SK-N-SH treated with all-trans-retinoic acid at 6 μM for 48 hours (cell line): ENCODE data around the gene MIEF2.

Experiments
- ARNTL ChIP-seq: fragments of 450-650 bp; formaldehyde crosslinking; IDR thresholded peaks from 2 replicates; pipeline ENCODE4 v1.5.0; 2020; ENCODE audit warnings: low read depth, mild to moderate bottlenecking, moderate library complexity, borderline replicate concordance
- ESRRG ChIP-seq: fragments of 250-450 bp; sonication (Bioruptor Pico); IDR thresholded peaks from 2 replicates; pipeline ENCODE4 v1.6.1; 2021; ENCODE audit warnings: mild to moderate bottlenecking
- ISL1 ChIP-seq: fragments of 250-450 bp; sonication (Bioruptor Pico); IDR thresholded peaks from 2 replicates; pipeline ENCODE4 v2.1.2; 2022; ENCODE audit warnings: mild to moderate bottlenecking, moderate library complexity
- PATZ1 ChIP-seq: fragments of 250-450 bp; sonication (Bioruptor Pico); IDR thresholded peaks from 2 replicates; pipeline ENCODE4 v1.8.0; 2020; ENCODE audit warnings: mild to moderate bottlenecking, moderate library complexity, borderline replicate concordance
- RARB ChIP-seq: fragments of 250-450 bp; sonication (Bioruptor Pico); IDR thresholded peaks from 2 replicates; pipeline ENCODE4 v1.8.0; 2021; ENCODE audit warnings: mild to moderate bottlenecking, moderate library complexity
- ZNF70 ChIP-seq: fragments of 450-650 bp; formaldehyde crosslinking; IDR thresholded peaks from 2 replicates; pipeline ENCODE4 v1.5.0; 2020; ENCODE audit warnings: mild to moderate bottlenecking, moderate library complexity

GRCh38 chr17:18247613-18248001, 12.9 kb upstream of the MIEF2 start:
- TF ChIP-seq ISL1 (CRISPR knock-in tag), result no peak
- no peak for TF ChIP-seq ZNF70 (CRISPR knock-in tag)
- no peak for TF ChIP-seq ESRRG (CRISPR knock-in tag)
- TF ChIP-seq PATZ1 (CRISPR knock-in tag), result no peak
- no peak for TF ChIP-seq RARB (CRISPR knock-in tag)
- no peak for TF ChIP-seq ARNTL (CRISPR knock-in tag)
